BLaER1 (cell line): Measurements from ENCODE around the gene C1orf87.

Experiments
- H3K27ac ChIP-seq: shearing (Covaris generic); formaldehyde crosslinking; 2 replicates; pipeline ENCODE4 v1.8.1; 2022
- H3K27me3 ChIP-seq: shearing (Covaris generic); formaldehyde crosslinking; 2 replicates; pipeline ENCODE4 v1.8.1; 2022
- H3K36me3 ChIP-seq: shearing (Covaris generic); formaldehyde crosslinking; 2 replicates; pipeline ENCODE4 v1.8.1; 2022
- H3K4me1 ChIP-seq: shearing (Covaris generic); formaldehyde crosslinking; 2 replicates; pipeline ENCODE4 v1.8.1; 2022
- H3K4me2 ChIP-seq: shearing (Covaris generic); formaldehyde crosslinking; 2 replicates; pipeline ENCODE4 v1.8.1; 2022
- H3K4me3 ChIP-seq: shearing (Covaris generic); formaldehyde crosslinking; 2 replicates; pipeline ENCODE4 v1.8.1; 2022
- H3K9ac ChIP-seq: shearing (Covaris generic); formaldehyde crosslinking; 2 replicates; pipeline ENCODE4 v1.8.1; 2022
- H3K9me3 ChIP-seq: shearing (Covaris generic); formaldehyde crosslinking; 2 replicates; pipeline ENCODE4 v1.8.1; 2022
- H4K20me1 ChIP-seq: shearing (Covaris generic); formaldehyde crosslinking; 2 replicates; pipeline ENCODE4 v1.8.1; 2022
- Cebpa-rat ChIP-seq: shearing (Covaris generic); IDR thresholded peaks from 2 replicates; pipeline ENCODE4 v1.8.1; 2022

C1orf87 gene

GRCh38 chr1:60036856-60037460 is 36.6 kb downstream of the C1orf87 start:
- Histone ChIP-seq H4K20me1 (no peaks in the 10 kb centered on the region), H3K4me3 (no peak overlapping the region), H3K36me3 (no peaks in the 10 kb centered on the region), H3K9ac (no peak overlapping the region), H3K27me3 (no peaks in the 10 kb centered on the region), H3K9me3 (no peaks in the 10 kb centered on the region), H3K27ac (no peak overlapping the region), H3K4me2 (no peak overlapping the region), H3K4me1 (no peaks in the 10 kb centered on the region)
- TF ChIP-seq Cebpa-rat = no peak

- TF ChIP-seq Cebpa-rat = no peak
- H3K4me1 ChIP-seq = no peaks in the 10 kb centered on the region
- no peak overlapping the region for H3K4me2 ChIP-seq
- H3K9ac ChIP-seq = no peak overlapping the region
- no peak overlapping the region for H3K4me3 ChIP-seq
- H3K36me3 ChIP-seq = no peaks in the 10 kb centered on the region
- no peaks in the 10 kb centered on the region for H3K27me3 ChIP-seq
- no peaks in the 10 kb centered on the region for H3K9me3 ChIP-seq
- H3K27ac ChIP-seq = no peak overlapping the region
- H4K20me1 ChIP-seq = no peaks in the 10 kb centered on the region
Observed at GRCh38 chr1:60035921-60036320, 37.6 kb downstream of the C1orf87 start.

- no peaks in the 10 kb centered on the region for H3K27me3 ChIP-seq
- no peak overlapping the region for H3K4me2 ChIP-seq
- TF ChIP-seq Cebpa-rat = no peak
- no peaks in the 10 kb centered on the region for H3K9me3 ChIP-seq
- no peak overlapping the region for H3K27ac ChIP-seq
- no peak overlapping the region for H3K9ac ChIP-seq
- no peaks in the 10 kb centered on the region for H3K4me1 ChIP-seq
- no peaks in the 10 kb centered on the region for H4K20me1 ChIP-seq
- no peak overlapping the region for H3K4me3 ChIP-seq
- H3K36me3 ChIP-seq = no peaks in the 10 kb centered on the region
Observed at GRCh38 chr1:60034999-60035398, 38.6 kb downstream of the C1orf87 start.

DNA sequence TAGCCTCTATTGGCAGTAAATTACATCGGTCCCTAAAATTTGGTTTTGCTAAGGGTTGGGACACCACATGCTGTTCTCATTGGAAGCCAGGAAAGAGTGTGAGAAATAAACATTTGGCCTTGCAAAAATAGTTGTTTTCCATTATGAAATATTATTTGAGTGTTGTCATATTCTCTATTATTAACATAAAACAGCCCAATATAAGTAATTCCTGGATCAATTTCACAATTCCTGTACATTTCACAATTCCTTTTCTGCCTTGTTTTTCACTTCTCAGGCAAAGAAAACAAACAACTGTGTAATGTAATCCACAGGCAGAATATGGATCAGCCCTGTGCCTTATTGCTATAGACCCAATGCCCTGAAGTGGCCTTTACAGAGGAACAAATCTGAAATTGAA is 40.5 kb downstream of the C1orf87 start:
- Histone ChIP-seq H3K27me3 (no peaks in the 10 kb centered on the region), H3K4me2 (no peak overlapping the region), H3K9me3 (no peaks in the 10 kb centered on the region), H3K4me3 (no peak overlapping the region), H3K27ac (no peak overlapping the region), H3K4me1 (no peaks in the 10 kb centered on the region), H4K20me1 (no peaks in the 10 kb centered on the region), H3K9ac (no peak overlapping the region), H3K36me3 (no peaks in the 10 kb centered on the region)
- no peak for TF ChIP-seq Cebpa-rat

DNA sequence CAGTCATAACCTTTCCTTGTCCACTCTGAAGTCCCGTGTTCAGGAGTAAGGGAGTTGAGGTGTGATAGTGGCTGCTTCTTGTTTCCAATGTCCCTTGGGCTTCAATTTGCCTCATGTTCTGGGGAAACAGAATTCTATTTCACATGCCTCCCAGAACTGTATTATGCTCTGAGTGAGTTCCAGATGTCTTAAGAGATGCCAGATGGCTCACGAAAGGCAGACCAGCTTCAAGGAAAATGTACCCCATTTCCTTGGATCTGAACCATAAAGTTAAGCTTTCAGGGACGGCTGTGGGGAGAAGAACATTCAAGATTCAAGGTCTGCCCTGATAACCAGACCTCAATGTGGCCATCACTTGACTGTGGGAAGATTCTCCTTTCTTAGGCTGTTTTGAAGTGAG is 42.4 kb downstream of the C1orf87 start:
- no peaks in the 10 kb centered on the region for H4K20me1 ChIP-seq
- H3K9ac ChIP-seq = no peak overlapping the region
- no peaks in the 10 kb centered on the region for H3K27me3 ChIP-seq
- H3K36me3 ChIP-seq = no peaks in the 10 kb centered on the region
- no peak overlapping the region for H3K4me2 ChIP-seq
- no peak overlapping the region for H3K27ac ChIP-seq
- no peak for TF ChIP-seq Cebpa-rat
- H3K9me3 ChIP-seq = no peaks in the 10 kb centered on the region
- H3K4me3 ChIP-seq = no peak overlapping the region
- no peaks in the 10 kb centered on the region for H3K4me1 ChIP-seq

DNA sequence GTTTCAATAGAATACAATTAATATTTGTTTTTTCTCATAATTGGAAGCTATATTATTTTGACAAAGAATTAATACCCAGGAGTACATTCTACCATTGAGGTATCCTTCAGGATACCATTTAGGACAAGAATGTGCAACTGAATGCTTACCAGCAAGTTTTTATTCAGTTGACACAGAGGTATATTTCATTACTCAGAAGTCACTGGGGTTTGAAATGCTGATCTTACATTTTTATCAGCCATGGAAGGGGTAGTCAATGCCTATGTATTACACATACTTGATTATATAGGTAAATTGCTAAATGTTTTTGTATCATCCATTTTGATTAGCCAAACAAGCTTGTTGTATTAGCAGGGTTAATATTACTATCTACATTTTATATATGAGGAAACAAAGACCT is 48.0 kb downstream of the C1orf87 start:
- Histone ChIP-seq H3K27ac (no peak overlapping the region), H4K20me1 (no peaks in the 10 kb centered on the region), H3K4me1 (no peaks in the 10 kb centered on the region), H3K27me3 (no peaks in the 10 kb centered on the region), H3K36me3 (no peaks in the 10 kb centered on the region), H3K4me3 (no peak overlapping the region), H3K9ac (no peak overlapping the region), H3K4me2 (no peak overlapping the region), H3K9me3 (no peaks in the 10 kb centered on the region)
- no peak for TF ChIP-seq Cebpa-rat

DNA sequence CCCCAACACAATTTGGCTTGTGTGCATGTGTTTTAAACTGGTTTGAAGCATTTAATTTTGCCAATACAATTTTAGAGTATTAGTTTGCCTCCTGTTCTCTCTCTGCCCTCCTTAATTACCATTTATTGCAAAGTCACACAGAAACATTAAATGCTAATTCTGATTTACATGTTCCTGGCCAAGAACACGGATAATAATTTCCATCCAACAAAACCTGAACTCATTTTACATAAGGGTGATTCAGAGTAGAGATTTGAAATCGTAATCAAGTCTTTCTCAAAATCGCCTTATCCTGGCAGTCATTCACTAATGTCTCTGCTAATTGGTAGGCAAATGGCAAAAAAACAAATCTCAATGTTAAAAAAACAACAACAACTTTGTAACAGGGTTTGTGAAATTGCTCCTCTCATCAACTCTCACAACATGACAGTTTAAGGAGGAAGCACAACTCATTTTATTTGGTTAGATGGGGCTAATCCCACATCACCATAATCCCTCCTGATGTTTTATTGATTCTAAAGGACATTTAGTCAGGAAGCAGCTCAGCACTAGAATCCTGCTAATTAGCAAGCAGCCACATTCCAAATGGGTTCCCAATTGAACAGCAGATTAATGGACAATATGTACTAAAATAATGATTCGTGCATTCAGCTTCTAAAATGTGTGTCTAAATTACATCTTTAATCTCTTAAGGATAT is 55.9 kb downstream of the C1orf87 start:
- no peak overlapping the region for H3K4me3 ChIP-seq
- H4K20me1 ChIP-seq = no peaks in the 10 kb centered on the region
- H3K4me1 ChIP-seq = no peaks in the 10 kb centered on the region
- no peak overlapping the region for H3K4me2 ChIP-seq
- H3K36me3 ChIP-seq = no peaks in the 10 kb centered on the region
- no peaks in the 10 kb centered on the region for H3K9me3 ChIP-seq
- no peak overlapping the region for H3K9ac ChIP-seq
- H3K27me3 ChIP-seq = no peaks in the 10 kb centered on the region
- TF ChIP-seq Cebpa-rat = no peak
- no peak overlapping the region for H3K27ac ChIP-seq

- no peak for TF ChIP-seq Cebpa-rat
- Histone ChIP-seq H3K27ac (no peak overlapping the region), H3K9ac (no peak overlapping the region), H3K9me3 (no peaks in the 10 kb centered on the region), H3K4me2 (no peak overlapping the region), H3K36me3 (no peaks in the 10 kb centered on the region), H3K27me3 (no peaks in the 10 kb centered on the region), H4K20me1 (no peaks in the 10 kb centered on the region), H3K4me3 (no peak overlapping the region), H3K4me1 (no peaks in the 10 kb centered on the region)
Observed at GRCh38 chr1:60010690-60011089, 62.9 kb downstream of the C1orf87 start.

DNA sequence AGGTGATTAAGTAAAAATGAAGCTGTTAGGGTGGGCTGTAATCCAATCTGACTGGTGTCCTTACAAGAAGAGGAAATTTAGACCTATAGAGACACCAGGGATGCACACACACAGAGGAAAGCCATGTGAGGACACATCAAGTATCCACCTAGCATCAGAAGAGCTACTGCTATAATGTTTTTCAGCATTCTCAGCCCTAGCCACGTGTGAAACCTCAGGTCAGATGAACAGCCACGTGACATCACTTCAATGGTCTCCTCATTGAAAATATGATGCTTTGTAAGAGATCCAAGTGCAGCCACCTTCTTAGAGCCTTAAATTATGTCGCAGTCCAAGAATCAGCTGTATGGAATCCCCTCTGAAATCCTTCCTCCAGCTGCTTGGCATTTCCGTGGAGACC is 65.1 kb downstream of the C1orf87 start:
- no peaks in the 10 kb centered on the region for H3K9me3 ChIP-seq
- no peaks in the 10 kb centered on the region for H4K20me1 ChIP-seq
- no peaks in the 10 kb centered on the region for H3K36me3 ChIP-seq
- no peaks in the 10 kb centered on the region for H3K4me1 ChIP-seq
- H3K27ac ChIP-seq = no peak overlapping the region
- no peak overlapping the region for H3K4me3 ChIP-seq
- no peak overlapping the region for H3K9ac ChIP-seq
- no peak for TF ChIP-seq Cebpa-rat
- H3K4me2 ChIP-seq = no peak overlapping the region
- H3K27me3 ChIP-seq = no peaks in the 10 kb centered on the region

GRCh38 chr1:60000625-60001024 is 72.9 kb downstream of the C1orf87 start:
- Histone ChIP-seq H3K4me2 (no peak overlapping the region), H3K9ac (no peak overlapping the region), H3K27ac (no peak overlapping the region), H3K27me3 (no peaks in the 10 kb centered on the region), H3K36me3 (no peaks in the 10 kb centered on the region), H3K4me3 (no peak overlapping the region), H3K9me3 (no peaks in the 10 kb centered on the region), H3K4me1 (no peaks in the 10 kb centered on the region), H4K20me1 (no peaks in the 10 kb centered on the region)
- no peak for TF ChIP-seq Cebpa-rat
